GM21786 (cell line): ENCODE measurements around the gene ACRBP.

Source experiments
- ATAC-seq: cut with Tn5 transposase; IDR thresholded peaks from one replicate; pipeline ENCODE4 v1.9.1; 2021; ENCODE audit not compliant: unreplicated experiment

ACRBP gene

GRCh38 chr12:6647083-6647604 lies at the start of gene ACRBP:
ACRBP (minus strand) TSS chr12:6647432; CDS start chr12:6647366, 66 bp downstream.
- ATAC-seq: no peak

GRCh38 chr12:6695313-6696045 lies 48.2 kb upstream of the ACRBP start:
- no peak for ATAC-seq

DNA sequence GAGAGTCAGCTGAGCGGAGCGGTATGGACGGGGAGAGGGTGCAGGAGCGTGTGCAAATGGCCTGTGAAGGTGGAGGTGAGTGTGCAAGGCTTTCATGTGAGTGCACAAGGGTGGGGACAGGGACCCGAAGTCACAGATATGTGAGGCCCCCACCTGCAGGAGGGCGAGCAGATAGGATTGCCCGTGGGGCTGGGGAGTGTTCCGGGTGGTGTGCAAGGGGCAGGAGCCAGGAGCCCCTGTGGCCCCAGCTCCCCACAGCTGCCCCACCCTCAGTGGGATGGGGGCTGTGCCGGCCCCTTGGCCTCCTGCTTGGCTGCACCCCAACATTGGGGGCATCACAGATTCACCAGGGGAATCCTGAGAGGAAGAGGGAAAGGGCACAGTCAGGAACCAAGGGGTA lies 47.5 kb upstream of the ACRBP start:
- ATAC-seq: no peak

DNA sequence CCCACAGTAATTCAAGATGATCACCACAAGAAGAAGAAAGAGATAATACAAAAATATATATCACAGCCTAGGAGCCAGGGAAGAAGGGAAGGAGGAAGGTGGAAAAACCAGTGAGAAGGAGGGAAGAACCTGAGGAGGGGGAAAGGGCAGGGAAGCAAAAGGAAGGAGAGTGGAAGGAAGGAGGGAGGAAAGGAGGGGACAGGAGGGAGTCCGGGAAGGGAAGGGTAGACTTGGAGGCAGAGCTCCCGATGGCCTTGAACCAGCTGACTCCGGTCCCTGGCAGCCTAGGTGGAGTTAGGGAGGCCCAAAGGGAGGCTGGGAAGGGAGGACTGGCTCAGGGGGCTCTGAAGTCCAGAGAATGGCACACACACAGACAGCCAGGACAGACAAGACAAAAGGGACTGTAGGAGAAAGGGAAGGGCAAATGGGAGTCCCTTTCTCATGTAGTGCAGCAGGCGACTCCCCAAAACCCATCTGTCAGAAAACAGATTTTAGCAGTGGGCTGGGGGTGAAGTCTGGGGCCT lies 46.7 kb upstream of the ACRBP start:
- ATAC-seq: no peak

- no peak for ATAC-seq
These were observed 45.7 kb upstream of the ACRBP start for GRCh38 chr12:6692888-6693287.

GRCh38 chr12:6691473-6691872 lies 44.2 kb upstream of the ACRBP start:
- no peak for ATAC-seq

GRCh38 chr12:6688999-6689882 lies 42.0 kb upstream of the ACRBP start, which contains the start of gene ZNF384:
ZNF384 (minus strand) TSS chr12:6689375; CDS start chr12:6679520, 9,855 bp downstream.
- ATAC-seq: peak; percentile 84

GRCh38 chr12:6688543-6688998 lies 41.3 kb upstream of the ACRBP start:
- no peak for ATAC-seq

- no peak for ATAC-seq
These were observed 38.6 kb upstream of the ACRBP start for GRCh38 chr12:6685814-6686213.

GRCh38 chr12:6684609-6685008 lies 37.4 kb upstream of the ACRBP start:
- no peak for ATAC-seq

DNA sequence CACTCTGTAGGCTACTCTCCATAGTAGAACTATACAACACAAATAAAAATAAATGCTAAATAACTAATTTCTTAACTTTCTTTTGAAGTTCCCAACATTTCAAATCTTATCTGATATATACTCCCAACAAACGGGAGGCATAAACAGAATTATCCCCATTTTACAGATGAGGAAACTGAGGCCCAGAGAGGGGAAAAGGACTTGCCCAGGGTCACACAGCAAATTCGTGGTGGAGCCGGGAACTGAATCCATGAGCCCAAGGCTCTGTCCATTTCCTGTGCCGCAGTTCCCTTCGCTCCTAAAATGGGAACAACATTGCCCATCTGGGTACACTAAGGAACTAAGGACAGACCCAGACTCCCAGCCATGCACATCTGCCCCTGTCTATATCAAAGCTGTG lies 29.7 kb upstream of the ACRBP start:
- ATAC-seq: no peak

- no peak for ATAC-seq
These were observed 24.9 kb upstream of the ACRBP start for GRCh38 chr12:6672143-6672542.

GRCh38 chr12:6667559-6668210 lies 20.5 kb upstream of the ACRBP start:
- ATAC-seq: no peak

GRCh38 chr12:6666211-6666610 lies 19.0 kb upstream of the ACRBP start:
- ATAC-seq: no peak

GRCh38 chr12:6664902-6665301 lies 17.7 kb upstream of the ACRBP start:
- no peak for ATAC-seq

DNA sequence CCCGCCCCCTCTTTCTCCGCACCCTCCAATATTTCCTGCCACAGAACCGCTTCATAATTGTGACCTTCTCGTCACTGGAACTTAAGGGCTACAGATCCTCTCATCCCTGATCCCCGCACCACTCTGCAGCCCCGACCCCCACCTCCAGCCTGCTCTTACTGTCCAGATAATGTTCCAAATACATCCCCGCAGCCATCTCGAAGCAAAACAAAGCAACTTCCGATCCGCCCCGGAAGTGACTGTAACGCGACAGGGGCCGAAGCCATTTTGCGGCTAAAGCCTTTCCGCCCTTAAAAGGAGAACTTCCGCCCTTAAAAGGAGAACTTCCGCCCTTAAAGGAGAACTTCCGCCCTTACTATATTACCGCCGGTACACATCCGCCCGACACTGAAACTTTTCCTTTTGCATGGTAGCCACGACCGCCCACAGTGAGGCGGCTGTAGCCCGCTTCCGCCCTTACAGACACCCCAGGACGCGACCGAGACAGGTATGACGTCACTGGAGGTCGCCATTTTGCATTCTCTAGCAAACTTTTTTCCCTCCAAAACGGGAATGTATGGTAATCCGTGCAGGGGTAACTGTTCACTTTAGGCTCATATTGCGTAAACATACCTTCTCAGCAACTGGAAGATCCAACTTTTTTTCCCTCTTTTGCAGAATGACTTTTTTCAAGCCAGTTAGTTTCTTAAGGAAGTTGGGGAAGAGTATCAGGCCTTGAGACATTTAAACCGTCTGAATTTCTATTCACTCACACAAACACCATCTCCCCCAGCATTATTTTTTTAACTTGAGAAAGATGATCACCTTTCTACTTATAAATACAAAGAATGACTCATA lies 15.9 kb upstream of the ACRBP start, which contains the start of gene ING4:
ING4 (minus strand) TSS at position 214 of the 837 bp plus-strand sequence; CDS start at position 196, 18 bp downstream.
- ATAC-seq: peak; percentile 99

DNA sequence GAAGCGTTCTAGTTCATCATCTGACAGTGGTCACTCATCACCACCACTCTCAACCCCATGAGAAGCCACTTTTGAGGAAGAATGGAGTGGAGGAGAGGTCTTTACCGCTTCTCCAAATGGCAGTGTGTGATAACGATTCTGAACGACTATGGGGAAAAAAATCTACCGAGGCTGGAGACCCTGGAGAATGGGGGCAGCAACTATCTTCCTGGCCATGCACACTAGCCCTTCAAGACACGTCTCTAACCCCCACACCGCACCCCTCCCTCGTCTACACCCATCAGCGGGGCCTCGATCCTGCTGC lies 15.3 kb upstream of the ACRBP start:
- ATAC-seq: no peak

DNA sequence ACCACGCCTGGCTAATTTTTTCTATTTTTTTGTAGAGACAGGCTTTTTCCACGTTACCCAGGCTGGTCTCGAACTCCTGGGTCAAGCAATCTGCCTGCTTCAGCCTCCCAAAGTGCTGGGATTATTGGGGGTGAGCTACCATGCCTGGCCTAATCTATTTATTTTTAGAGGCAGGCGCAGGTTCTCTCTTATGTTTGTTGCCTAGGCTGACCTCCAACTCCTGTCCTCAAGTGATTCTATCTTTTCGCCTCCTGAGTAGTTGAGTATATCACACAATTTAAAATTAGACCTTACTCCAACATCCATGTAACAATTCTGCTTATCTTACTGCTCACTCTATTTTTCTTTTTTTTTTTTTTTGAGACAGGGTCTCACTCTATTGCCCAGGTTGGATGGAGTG lies 6.8 kb upstream of the ACRBP start:
- no peak for ATAC-seq

- no peak for ATAC-seq
These were observed 6.1 kb upstream of the ACRBP start for GRCh38 chr12:6653342-6653741.

GRCh38 chr12:6652391-6652790 lies 5.2 kb upstream of the ACRBP start:
- ATAC-seq: no peak
